Stimulated activated CD8-positive, alpha-beta memory T cell treated with anti-CD3 and anti-CD28 coated beads, Interleukin-12 subunit alpha, Interleukin-12 subunit beta, amount 100 ng/mL, for 1 hour (primary cell): ENCODE results near the gene EPB41L3.
"Not testable (repeated sequence)": the region's sequence is repeated elsewhere in the genome, so short reads cannot be mapped to it uniquely, and the experiment has no call there.

Experiments used
- DNase-seq: peaks from one replicate; pipeline ENCODE4 v3.0.0-alpha.2; 2020; ENCODE audit warnings: low read depth

EPB41L3 gene

DNA sequence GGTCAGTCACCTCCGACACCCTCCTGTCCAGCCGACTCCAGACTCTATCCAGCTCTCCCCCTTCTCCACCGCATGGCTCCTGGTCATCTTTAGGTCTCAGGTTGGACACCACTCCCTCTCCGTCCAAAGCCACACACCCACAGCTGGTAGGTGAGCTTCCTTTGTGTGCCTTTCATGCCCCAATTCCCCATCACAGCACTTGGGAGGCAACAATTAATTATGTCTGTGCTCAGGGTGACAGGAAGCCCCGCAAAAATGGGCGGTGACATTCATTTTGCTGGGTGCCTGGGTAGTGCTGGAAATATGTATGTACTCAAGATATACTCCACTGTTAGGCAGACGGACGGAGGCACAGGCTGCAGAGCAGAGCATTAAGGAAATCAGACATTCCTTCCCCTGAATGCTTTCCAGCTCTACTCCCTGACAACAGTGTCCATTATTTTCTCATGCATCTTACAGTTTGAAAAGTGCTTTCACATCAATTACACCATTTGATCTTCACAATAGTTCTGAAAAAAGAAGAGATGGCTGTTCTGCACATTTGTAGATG is 13.1 kb downstream of the EPB41L3 start:
- DNase-seq, result no peak

- no peak for DNase-seq
Observed at GRCh38 chr18:5529471-5529870, 14.3 kb downstream of the EPB41L3 start.

DNA sequence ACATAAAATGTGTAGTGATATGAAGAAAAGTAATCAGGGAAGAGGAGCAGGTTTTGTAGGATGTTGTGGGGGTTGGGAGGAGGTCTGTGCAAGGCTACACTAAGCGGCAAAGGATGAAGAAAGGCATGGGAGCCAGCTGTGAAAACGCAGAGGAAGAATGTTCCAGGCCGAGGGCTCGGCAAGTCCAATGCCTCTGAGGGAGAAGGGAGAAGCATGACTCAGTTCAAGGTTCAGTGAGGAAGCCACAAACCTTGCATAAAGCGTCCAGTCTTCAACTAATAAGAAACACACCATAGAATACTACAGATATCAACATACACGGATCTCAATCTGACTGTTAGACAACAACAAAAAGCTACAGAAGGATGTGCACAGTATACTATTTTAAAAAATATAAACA is 16.2 kb downstream of the EPB41L3 start:
- DNase-seq, result no peak

- DNase-seq, result no peak
Observed at GRCh38 chr18:5524660-5525059, 19.1 kb downstream of the EPB41L3 start.

- no peak for DNase-seq
Observed at GRCh38 chr18:5521000-5521399, 22.8 kb downstream of the EPB41L3 start.

DNA sequence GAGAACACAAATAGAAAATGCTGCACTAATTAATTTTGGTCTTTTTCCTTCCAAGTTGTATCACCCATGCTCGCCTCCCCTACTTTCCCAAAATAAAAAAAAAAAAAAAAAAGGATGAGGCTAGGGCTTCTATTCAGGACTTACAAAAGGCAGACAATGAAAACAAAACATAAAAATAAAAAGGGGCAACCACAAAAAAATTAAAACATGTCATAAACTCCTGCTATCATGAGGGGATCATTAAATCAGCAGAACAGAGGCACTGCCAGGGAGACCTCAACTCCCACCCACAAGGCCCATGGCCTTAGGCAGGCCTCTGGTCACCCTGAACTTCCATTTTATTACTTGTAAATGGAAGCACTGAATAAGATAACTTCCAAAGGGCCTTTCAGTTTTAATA is 23.3 kb downstream of the EPB41L3 start:
- no peak for DNase-seq

DNA sequence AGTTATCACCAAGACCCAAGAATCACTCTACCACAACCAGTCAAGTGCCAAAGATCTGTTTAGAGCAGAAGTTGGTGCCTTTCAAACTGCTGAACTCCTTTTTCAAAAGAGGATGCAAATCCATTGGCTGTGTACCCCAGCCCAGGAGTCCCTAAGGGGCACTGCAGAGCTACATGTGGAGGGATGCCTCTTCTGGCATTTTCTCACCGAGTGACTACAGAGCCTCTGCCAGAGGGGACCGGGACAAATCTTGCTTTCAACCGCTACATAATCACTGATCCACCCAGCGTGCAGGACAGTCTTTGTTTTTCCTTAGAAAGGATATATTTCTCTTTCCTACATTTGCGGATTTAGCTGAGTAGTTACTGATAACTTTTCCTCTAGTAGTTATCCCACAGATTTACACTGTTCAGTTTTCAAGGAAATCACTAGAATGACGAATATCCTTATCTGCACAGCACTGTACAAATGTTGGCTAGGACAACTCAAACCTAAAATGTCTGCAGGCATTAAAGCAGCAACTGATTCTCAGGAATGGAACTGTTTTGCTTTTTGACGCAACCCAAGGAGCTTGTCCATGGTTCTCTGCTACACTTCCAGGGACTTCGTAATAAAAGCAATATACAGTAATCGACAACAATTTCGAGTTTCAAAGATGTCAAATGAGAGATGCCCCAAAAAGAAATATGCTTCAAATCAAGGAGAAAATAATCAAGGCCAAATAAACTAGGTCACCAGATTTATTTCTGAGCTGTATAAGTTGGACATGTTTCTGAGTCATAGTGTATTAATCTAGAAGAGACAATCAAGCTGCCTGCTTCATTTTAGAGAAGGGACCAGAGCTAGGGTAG is 24.1 kb downstream of the EPB41L3 start:
- DNase-seq, result no peak

- DNase-seq, result no peak
Observed at GRCh38 chr18:5518899-5519371, 24.9 kb downstream of the EPB41L3 start.

DNA sequence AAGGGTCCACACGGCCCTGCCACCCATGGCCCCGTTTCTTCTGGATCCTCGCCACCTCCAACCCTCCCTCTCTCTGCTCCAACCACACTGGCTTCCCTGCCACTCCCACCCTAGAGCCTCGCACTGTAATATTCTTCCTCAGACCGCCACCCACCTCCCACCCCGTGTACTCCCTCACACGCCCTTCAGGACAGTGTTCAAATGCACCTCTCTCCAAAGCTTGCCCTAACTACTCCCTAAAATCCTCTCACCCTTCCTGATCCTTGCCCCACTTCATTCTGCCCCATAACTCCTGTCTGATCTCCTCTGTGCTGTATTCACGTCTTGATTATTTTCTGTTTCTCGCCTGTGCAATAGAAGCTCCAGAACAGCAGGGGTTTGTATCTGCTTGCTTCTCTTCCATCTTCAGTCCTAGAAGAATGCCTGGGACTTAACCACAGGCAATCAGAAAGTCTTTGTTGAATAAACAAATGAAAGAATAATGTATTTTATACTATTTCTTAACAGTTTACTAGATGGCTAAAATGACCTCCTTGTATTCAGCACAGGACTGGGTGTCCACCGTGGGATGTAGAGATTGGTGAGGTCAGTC is 25.5 kb downstream of the EPB41L3 start:
- DNase-seq, result no peak

DNA sequence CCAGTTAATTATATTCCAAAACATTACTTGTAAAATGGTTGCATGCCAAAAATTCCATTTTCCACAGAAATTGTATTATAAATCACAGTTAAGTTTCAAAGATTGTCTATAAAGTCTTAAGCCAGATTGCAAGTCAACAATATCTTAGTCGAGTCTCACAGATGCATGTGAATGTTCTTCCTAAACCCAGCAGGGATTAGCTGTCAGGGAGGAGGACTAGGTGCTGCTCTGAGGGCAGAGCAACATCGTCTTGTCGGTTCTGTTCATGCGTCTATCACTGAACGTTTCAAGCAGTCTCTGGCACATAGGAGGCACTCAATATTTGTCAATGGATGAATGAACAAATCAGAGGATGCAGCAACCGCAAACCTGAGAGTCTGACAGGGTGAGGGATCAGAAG is 27.0 kb downstream of the EPB41L3 start:
- DNase-seq, result no peak

GRCh38 chr18:5515011-5515784 is 28.6 kb downstream of the EPB41L3 start:
- DNase-seq, result no peak

GRCh38 chr18:5513947-5514346 is 29.9 kb downstream of the EPB41L3 start:
- DNase-seq, result no peak

DNA sequence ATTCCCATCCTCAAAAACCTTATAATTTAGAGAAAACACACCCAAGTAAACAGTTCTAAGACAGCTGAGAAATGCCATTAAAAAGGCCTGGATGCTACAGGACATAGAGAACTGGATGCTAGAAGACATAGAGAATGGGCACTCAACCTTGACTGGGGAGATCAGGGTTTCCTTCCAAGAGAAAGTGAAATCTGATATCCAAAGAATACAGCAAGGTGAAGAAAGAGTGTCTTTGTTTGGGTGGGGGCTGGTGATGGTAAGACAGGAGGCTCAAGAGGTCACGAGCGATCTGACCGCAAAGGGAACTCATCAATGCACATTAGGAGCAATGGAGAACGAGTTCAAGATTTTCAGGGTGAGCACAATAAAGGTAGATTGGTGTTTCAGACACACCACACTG is 31.6 kb downstream of the EPB41L3 start:
- DNase-seq, result no peak

GRCh38 chr18:5511541-5511940 is 32.3 kb downstream of the EPB41L3 start:
- not testable (repeated sequence) for DNase-seq

DNA sequence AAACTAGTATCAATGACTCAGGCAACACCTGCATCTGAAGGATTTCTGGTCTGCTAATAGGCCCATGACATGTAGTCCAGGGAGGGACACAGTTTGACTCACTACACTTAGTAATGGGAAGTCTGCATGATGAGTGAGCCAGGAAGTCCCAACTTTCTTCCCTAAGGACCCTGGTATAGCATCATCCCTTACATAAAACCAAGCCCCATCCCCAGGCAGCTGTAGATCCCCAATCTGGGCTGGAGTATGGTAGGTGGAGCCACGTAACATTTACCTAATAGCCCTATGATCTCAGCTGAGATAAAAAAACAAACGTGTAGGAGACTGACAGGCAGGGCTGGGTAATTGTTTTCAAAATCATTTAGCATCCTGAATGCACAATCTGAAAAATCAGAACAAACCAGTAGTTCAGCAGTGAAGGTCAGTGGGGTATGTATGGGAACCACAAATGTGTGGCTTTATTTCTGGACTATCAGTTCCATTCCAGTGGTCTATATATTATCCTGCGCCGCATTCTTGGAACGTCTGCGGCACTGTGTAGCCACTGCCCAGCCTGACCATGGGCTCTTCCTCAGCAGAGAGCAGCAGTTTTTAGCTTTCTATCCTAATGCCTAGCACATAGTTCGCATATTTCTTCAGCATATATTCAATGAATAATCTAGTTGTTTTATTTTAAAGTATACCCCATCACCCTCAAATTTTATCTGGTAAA is 33.5 kb downstream of the EPB41L3 start:
- DNase-seq, result no peak

DNA sequence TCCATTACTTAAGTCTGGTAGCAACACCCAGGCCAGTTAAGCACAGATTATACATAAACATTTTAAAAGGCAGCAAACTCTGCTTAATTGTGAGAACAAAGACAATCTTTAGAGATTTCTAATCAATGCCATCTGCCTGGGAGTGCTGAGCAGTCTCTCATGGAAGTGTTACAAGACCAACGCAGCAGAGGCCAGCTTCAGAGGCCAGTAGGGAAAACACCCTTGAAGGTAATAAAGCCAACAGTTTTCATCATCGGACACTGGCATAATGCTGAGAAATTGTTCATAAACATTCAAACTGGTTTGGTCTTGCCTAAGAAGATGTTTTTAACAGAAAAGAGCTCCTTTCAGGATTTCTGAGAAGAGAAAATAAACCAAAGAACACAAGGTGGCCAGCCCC is 35.0 kb downstream of the EPB41L3 start:
- DNase-seq, result no peak

DNA sequence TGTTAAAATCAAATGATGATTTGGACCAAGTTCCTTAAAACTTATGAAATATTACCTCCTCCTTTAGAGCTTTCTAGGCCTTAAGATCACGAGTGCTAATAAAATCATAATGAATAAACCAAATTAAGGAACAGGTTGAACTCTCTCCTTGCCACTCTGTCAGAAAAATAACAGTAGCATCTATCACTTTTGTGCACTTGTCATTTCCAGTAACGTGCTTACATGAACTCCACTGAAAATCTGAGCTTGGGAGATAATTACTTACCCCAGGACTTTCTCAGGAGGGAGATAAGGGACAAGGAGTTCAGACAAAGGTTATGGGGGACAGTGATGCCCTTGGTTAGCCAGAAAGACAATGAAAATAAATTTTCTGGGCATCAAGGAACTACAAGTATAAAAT is 36.0 kb downstream of the EPB41L3 start:
- DNase-seq, result no peak

GRCh38 chr18:5506174-5506573 is 37.6 kb downstream of the EPB41L3 start:
- DNase-seq, result no peak

- no peak for DNase-seq
Observed at GRCh38 chr18:5503740-5504139, 40.1 kb downstream of the EPB41L3 start.

DNA sequence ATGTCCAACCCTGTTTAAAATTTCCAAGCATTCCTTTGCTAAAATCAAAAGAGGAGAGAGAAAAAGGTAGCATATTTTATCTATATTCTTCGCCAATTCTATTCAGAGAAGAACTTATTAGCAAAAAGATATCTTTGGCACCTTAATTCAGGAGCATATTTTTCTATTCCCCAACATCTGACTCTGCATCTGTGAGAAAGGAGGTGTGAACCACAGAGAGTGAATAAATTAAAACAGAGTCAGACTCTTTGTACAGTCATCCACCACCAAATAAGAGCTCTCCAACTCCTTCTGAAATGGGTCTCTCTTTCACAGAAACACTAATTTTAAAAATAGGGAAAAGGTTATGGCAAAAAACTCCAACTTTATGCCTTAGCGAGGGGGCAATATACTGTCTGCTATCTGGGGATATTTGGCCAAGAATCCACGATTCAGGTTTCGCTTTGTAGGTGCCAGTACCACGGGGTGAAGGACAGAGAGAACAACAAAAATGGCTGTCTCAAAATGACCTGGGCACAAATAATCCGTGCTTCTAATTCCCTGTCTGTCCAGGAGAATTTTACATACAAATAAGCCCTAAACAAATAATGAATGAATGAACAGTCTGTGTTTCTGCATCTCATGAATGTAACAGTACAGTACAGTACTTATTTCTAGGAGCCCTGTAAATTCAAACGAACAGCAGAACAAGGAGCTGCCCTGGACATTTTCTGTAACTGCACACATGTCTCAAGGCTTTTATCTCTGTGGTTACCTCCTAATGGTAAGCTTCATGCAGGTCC is 43.4 kb downstream of the EPB41L3 start:
- DNase-seq, result no peak

- no peak for DNase-seq
Observed at GRCh38 chr18:5498452-5498851, 45.3 kb downstream of the EPB41L3 start.
